T follicular helper cell (primary cell): ENCODE data around the gene CEP85.

Source experiments
- DNase-seq: peaks from one replicate; pipeline ENCODE4 v3.0.0-alpha.2; 2020; ENCODE audit warnings: low read depth

Gene CEP85

GRCh38 chr1:26317146-26317545, 83.1 kb downstream of the CEP85 start:
- no peak for DNase-seq

GRCh38 chr1:26317612-26318337, 83.8 kb downstream of the CEP85 start, which contains the start of gene CD52:
TSS of gene CD52 (plus strand) at chr1:26317958. CDS start at chr1:26318018, 60 bp downstream.
- peak; percentile 68 for DNase-seq

- DNase-seq: no peak
These were observed 84.5 kb downstream of the CEP85 start for GRCh38 chr1:26318338-26319064.

DNA sequence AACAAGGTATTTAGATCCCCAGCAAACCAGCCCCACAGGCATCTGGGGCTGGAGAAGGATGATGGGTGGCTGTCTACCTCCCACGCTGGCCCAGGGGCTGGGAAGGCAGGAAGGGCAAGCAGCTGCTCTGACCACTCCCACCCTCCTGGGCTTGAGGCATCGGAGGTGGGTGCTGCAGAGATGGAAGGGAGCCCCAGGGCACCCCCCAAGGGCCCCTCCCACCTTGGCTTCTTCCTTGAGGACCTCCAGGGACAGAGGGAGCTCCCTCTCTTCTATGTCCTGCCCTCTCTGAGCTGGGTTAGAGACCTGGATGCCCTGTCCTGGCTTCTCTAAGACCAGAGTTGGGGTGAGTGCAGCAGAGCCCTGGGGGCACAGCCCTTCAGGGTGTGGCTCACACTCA, 86.9 kb downstream of the CEP85 start:
- DNase-seq: no peak

DNA sequence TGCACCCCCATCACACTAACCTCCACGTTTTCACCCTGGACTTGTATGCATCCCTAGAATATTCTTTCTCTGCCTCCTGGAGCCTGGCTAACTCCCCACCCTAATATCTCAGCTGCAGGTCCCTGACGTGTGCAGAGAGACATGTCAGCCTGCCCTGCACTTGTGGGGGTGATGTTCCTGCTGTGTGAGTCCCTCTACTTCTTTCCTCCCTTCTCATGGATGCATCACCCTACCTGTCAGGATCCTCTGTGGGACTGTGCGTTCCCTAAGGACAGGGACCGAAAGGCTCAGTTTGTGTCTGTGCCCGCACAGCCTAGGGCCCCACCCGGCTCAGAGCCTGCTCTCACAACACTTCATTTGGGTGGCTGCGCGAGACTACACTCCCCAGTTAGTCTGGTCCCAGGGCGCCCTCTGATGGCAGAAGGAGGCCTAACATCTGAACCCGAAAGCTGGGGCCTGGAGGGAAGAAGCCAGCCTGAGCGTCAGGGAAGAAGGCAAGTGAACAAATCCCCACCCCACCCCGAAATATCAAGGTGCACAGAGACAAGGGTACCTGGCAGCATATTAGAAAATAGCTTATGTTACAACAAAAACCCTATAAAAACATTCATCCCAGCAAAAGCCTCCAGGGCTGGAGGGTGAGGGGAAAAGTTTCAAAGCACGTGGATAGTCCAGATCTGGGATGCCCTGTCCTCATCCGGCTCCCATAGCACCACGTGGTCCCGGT, 87.5 kb downstream of the CEP85 start:
- peak; percentile 93 for DNase-seq

DNA sequence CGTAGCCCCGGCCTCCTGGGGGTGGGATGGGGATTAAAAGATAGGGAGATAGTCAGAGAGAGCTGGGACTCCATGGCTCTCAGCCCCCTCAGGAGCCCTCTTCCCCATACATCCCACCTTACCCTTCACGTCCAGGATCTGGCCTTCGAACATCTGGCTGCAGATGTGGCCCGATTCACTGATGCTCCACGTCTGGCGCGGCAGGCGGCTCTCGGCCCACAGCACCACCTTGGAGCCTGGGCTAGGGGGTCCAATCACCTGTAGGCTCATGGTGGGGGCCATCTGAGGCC, 88.0 kb downstream of the CEP85 start:
- no peak for DNase-seq

DNA sequence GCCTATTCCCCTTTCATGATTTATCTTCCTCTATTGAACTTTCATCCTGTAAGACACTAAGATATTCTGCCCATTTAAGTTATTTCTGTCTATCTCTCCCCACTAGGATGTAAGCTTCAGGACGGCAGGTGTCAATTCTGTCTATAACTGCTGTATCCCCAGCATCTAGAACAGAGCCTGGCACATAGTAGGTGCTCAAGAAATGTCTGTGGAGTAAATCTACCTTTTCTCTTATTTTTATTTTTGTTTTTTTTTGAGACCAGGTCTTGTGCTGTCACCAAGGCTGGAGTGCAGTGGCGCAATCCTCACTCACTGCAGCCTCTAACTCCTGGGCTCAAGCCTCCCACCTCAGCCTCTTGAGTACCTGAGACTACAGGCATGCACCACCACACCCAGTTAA, 89.4 kb downstream of the CEP85 start:
- no peak for DNase-seq

DNA sequence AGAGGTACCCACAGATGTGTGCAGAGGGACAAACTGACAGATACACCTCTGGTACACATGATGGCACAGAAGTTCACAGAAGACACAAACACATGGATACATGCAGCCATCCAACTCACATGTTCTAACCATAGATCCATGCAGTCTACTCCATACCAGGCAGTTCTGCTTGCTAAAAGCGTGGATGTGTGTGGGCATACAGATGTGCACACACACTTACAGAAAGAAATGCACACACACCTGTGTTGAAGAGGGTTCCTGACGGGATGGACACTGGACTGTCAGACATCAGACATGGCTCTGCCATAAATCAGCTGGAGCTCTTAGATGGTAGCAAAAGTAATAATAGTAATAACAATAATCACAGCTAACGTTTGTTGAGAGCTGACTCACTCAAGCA, 90.5 kb downstream of the CEP85 start:
- no peak for DNase-seq

DNA sequence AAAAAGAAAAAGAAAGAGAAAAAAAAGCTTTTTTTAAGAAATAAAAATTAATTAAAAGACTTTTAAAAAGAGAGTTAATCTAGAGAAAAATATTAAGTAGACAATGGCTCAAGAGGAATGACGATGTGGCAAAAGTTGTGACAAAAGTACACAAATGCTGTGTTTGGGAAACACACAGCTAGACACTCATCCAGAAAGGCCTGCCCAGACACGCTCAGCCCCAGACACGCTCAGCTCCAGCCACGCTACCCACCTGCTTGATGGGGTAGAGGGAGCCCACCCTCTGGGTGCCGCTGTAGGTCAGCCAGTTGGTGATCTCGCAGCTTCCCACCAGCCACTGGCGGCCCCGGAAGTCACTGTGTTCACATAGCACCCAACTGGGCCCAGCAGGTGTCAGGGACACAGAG, 94.0 kb downstream of the CEP85 start:
- DNase-seq: no peak
